LoVo (cell line): ENCODE results near the gene ZNF398.
A peak's percentile ranks its signal among the peaks of the same experiment; 100 is the strongest.
"Not testable (repeated sequence)": the region's sequence is repeated elsewhere in the genome, so short reads cannot be mapped to it uniquely, and the experiment has no call there.

ENCODE experiments used
- DNase-seq: peaks from one replicate; pipeline ENCODE4 v3.0.0-alpha.2; 2016; ENCODE audit warnings: low spot score

Gene ZNF398

GRCh38 chr7:149147072-149147751 lies at the start of gene ZNF398:
Gene ZNF398 (plus strand): TSS chr7:149147453. CDS start chr7:149147743, 290 bp downstream.
- DNase-seq = peak; percentile 87

GRCh38 chr7:149099058-149099457 lies 48.2 kb upstream of the ZNF398 start:
- DNase-seq = no peak

GRCh38 chr7:149100821-149101220 lies 46.4 kb upstream of the ZNF398 start:
- DNase-seq = no peak

GRCh38 chr7:149102666-149103065 lies 44.6 kb upstream of the ZNF398 start:
- no peak for DNase-seq

- DNase-seq = no peak
Measured at GRCh38 chr7:149103424-149103823, 43.8 kb upstream of the ZNF398 start.

GRCh38 chr7:149104214-149104613 lies 43.0 kb upstream of the ZNF398 start:
- DNase-seq = no peak

GRCh38 chr7:149104749-149105148 lies 42.5 kb upstream of the ZNF398 start:
- no peak for DNase-seq

- no peak for DNase-seq
Measured at GRCh38 chr7:149109969-149110368, 37.3 kb upstream of the ZNF398 start.

GRCh38 chr7:149125189-149125862 lies 21.9 kb upstream of the ZNF398 start:
- no peak for DNase-seq

GRCh38 chr7:149125863-149126661 lies 21.2 kb upstream of the ZNF398 start, which contains the start of gene ZNF425:
Gene ZNF425 (minus strand): TSS chr7:149126324. CDS start chr7:149126213, 111 bp downstream.
- peak; percentile 98 for DNase-seq

GRCh38 chr7:149126662-149127266 lies 20.5 kb upstream of the ZNF398 start:
- peak; percentile 23 for DNase-seq

GRCh38 chr7:149130572-149131198 lies 16.6 kb upstream of the ZNF398 start:
- no peak for DNase-seq

GRCh38 chr7:149133028-149133710 lies 14.1 kb upstream of the ZNF398 start:
- no peak for DNase-seq

GRCh38 chr7:149136118-149136517 lies 11.1 kb upstream of the ZNF398 start:
- DNase-seq = no peak

- no peak for DNase-seq
Measured at GRCh38 chr7:149140831-149141230, 6.4 kb upstream of the ZNF398 start.

- no peak for DNase-seq
Measured at GRCh38 chr7:149141893-149142292, 5.4 kb upstream of the ZNF398 start.

GRCh38 chr7:149144436-149144922 lies 2.8 kb upstream of the ZNF398 start:
- not testable (repeated sequence) for DNase-seq

- DNase-seq = peak; percentile 27
Measured at GRCh38 chr7:149145031-149145845, 2.0 kb upstream of the ZNF398 start.

- DNase-seq = peak; percentile 63
Measured at GRCh38 chr7:149147752-149148653, 750 bp downstream of the ZNF398 start.
